HL-60 (cell line): ENCODE measurements around the gene C2CD4D.

ENCODE experiments used
- DNase-seq, 2 experiments: peaks; one replicate each; pipeline ENCODE4 v3.0.0-alpha.2; 2010 to 2020; ENCODE audit warnings: low read depth in 1 of 2, low spot score in 1 of 2
- H3K27ac ChIP-seq: fragments of 250-450 bp; sonication (Bioruptor Pico); replicated peaks from 2 replicates; pipeline ENCODE4 v1.5.1; 2020; ENCODE audit warnings: mild to moderate bottlenecking, moderate library complexity
- H3K27me3 ChIP-seq: fragments of 250-450 bp; sonication (Bioruptor Pico); 2 replicates; pipeline ENCODE4 v1.5.1; 2021; ENCODE audit warnings: mild to moderate bottlenecking, moderate library complexity; ENCODE audit not compliant: insufficient read depth, poor library complexity, severe bottlenecking
- H3K4me3 ChIP-seq: replicated peaks from 2 replicates; pipeline ENCODE4 v1.5.1; 2011; ENCODE audit warnings: mild to moderate bottlenecking, control low read depth, low read length; ENCODE audit not compliant: insufficient read depth
- CTCF ChIP-seq: IDR thresholded peaks from one replicate; pipeline ENCODE4 v1.5.1; 2011; ENCODE audit warnings: low read length, control low read depth, inconsistent platforms; ENCODE audit not compliant: insufficient read depth
- GABPA ChIP-seq: IDR thresholded peaks from 2 replicates; pipeline ENCODE4 v1.6.1; 2012; ENCODE audit warnings: low read depth
- POLR2AphosphoS5 ChIP-seq: IDR thresholded peaks from 2 replicates; pipeline ENCODE4 v1.6.1; 2012; ENCODE audit warnings: low read depth
- REST ChIP-seq: IDR thresholded peaks from 2 replicates; pipeline ENCODE4 v1.6.1; 2012; ENCODE audit warnings: low read depth; ENCODE audit not compliant: insufficient replicate concordance
- SPI1 ChIP-seq: IDR thresholded peaks from 2 replicates; pipeline ENCODE4 v1.6.1; 2012; ENCODE audit warnings: low read depth, mild to moderate bottlenecking, borderline replicate concordance

Gene C2CD4D

GRCh38 chr1:151846686-151847237 is 7.1 kb upstream of the C2CD4D start:
- Histone ChIP-seq H3K4me3 (no peak overlapping the region), H3K27ac (no peak overlapping the region), H3K27me3 (peaks cover 10% of the 10 kb centered on the region)
- TF ChIP-seq POLR2AphosphoS5 (no peak), REST (no peak), SPI1 (no peak), GABPA (no peak), CTCF (no peak)
- DNase-seq = no peak

- TF ChIP-seq SPI1 (peak; percentile 83), CTCF (no peak), GABPA (no peak)
- DNase-seq = no peak
- no peak overlapping the region for H3K4me3 ChIP-seq
- H3K27ac ChIP-seq = no peak overlapping the region
- peaks cover 10% of the 10 kb centered on the region for H3K27me3 ChIP-seq
Observed at GRCh38 chr1:151846062-151846568, 6.5 kb upstream of the C2CD4D start.

- DNase-seq = no peak
Observed at GRCh38 chr1:151843398-151843797, 3.8 kb upstream of the C2CD4D start.

GRCh38 chr1:151841141-151841540 is 1.5 kb upstream of the C2CD4D start:
- DNase-seq = no peak
- Histone ChIP-seq H3K4me3 (no peak overlapping the region), H3K27ac (no peak overlapping the region), H3K27me3 (peaks cover 31% of the 10 kb centered on the region)
- no peak for TF ChIP-seq REST
- no peak for TF ChIP-seq POLR2AphosphoS5
- no peak for TF ChIP-seq SPI1

More at GRCh38 chr1:151843398-151843797, 3.8 kb upstream of the C2CD4D start:
- TF ChIP-seq SPI1 (peak; percentile 68), GABPA (no peak)
- no peak overlapping the region for H3K4me3 ChIP-seq
- H3K27me3 ChIP-seq = peaks cover 27% of the 10 kb centered on the region
- H3K27ac ChIP-seq = no peak overlapping the region

GRCh38 chr1:151840421-151840820 is 801 bp upstream of the C2CD4D start:
- DNase-seq = no peak
- H3K27me3 ChIP-seq = peaks cover 31% of the 10 kb centered on the region
- H3K4me3 ChIP-seq = no peak overlapping the region
- H3K27ac ChIP-seq = no peak overlapping the region
- TF ChIP-seq SPI1 (no peak), GABPA (no peak), POLR2AphosphoS5 (no peak), CTCF (no peak), REST (no peak)
